HG03571 (cell line): ENCODE measurements around the gene KCTD2.

Experiments
- ATAC-seq: cut with Tn5 transposase; IDR thresholded peaks from one replicate; pipeline ENCODE4 v1.9.1; 2021; ENCODE audit not compliant: unreplicated experiment

Gene KCTD2

DNA sequence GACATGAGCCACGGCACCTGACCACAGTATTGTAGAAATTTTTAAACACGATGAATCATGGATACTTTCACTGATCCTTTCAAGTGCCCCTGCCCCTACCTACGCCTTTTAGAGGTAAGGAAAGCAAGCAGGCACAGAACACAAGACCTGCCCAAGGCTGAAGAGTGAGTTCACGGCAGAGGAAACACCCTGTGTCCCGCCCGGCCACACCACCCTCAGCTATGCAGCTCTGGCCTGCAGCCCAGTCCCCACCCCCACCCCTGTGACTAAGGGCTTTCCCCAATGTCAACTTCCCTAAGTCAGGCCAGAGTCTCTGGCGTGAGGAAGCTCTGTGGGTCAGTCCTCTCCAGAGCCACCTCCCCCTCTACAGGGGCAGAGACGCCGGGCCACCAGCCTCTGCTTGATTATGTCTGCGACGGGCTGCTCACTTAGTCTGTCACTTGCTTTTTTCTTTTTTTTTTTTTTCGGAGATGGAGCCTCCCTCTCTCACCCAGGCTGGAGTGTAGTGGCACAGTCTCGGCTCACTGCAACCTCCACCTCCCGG lies 49.1 kb downstream of the KCTD2 start:
- ATAC-seq, result no peak

GRCh38 chr17:75097865-75098264 lies 50.8 kb downstream of the KCTD2 start:
- ATAC-seq, result no peak

- no peak for ATAC-seq
Measured at GRCh38 chr17:75098861-75099260, 51.8 kb downstream of the KCTD2 start.

DNA sequence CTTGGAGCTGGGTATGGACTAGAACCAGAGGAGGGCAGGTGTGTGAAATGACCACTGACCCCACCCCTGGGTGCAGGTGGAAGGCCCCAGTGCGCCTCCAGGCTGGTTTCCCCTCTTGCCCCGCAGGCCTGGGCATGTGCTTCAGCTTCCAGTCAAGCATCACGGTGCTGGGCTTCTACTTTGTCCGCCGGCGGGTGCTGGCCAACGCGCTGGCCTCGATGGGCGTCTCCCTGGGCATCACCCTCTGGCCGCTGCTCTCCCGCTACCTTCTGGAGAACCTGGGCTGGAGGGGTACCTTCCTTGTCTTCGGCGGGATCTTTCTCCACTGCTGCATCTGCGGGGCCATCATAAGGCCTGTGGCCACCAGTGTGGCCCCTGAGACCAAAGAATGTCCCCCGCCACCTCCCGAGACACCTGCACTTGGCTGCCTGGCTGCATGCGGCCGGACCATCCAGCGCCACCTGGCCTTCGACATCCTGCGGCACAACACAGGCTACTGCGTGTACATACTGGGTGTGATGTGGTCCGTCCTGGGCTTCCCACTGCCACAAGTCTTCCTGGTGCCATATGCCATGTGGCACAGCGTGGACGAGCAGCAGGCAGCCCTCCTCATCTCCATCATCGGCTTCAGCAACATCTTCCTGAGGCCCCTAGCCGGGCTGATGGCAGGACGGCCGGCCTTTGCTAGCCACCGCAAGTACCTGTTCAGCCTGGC lies 53.0 kb downstream of the KCTD2 start:
- no peak for ATAC-seq

- ATAC-seq, result no peak
Measured at GRCh38 chr17:75102385-75102821, 55.4 kb downstream of the KCTD2 start.

DNA sequence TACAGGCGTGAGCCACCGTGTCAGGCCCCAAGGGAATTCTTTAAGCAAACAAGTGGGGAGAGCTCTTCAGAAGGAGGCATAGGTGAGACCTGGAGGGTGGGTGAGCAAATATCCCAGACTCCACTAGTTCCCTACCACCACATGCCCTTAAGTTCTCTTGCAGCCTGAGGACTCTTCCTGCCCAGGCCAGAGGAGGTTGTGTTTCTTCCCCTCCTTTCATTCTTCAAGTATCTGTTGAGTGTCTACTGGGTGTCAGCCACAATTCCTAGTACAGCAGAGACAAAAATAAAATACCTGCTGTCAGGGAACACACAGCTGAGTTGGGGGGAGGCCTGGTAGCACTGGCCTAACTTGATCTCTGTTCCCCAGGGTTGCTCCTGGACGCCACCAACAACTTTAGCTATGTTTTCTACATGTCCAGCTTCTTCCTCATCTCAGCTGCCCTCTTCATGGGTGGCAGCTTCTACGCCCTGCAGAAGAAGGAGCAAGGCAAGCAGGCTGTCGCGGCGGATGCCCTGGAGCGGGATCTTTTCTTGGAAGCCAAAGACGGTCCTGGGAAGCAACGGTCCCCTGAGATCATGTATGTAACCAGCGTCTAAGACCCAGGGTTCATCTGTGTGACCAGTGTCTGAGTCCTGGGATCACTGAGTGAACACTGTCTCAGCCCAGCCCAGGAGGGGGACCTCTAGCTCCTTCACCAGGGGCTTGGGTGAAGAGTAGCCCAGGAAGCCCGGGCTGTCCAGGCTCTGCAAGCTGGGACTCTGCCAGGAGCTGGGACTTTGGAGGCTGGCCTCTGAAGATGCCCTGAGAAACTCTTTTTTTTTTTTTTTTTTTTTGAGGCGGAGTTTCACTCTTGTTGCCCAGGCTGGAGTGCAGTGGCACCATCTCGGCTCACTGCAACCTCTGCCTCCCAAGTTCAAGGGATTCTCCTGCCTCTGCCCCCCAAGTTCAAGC lies 56.9 kb downstream of the KCTD2 start:
- ATAC-seq, result no peak

GRCh38 chr17:75105126-75106080 lies 58.4 kb downstream of the KCTD2 start:
- ATAC-seq, result no peak

GRCh38 chr17:75108193-75108592 lies 61.2 kb downstream of the KCTD2 start:
- no peak for ATAC-seq

DNA sequence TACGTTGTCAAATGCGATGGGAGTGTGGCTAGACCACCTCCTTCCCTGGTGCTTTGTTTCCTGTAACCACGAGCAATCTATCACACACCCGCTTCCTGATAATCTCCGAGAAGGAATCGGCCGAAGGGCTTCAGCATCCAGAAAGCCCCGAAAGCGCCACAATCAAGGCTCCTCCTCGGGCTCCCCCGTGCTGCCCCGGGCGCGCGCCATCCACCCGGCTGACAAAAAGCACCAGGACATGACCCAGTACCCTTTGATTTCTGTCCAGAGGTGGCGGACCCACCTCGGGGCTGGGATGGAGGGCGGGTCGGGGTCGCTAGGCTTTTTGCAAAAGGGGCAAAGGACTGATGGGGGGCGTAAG lies 62.0 kb downstream of the KCTD2 start:
- no peak for ATAC-seq

DNA sequence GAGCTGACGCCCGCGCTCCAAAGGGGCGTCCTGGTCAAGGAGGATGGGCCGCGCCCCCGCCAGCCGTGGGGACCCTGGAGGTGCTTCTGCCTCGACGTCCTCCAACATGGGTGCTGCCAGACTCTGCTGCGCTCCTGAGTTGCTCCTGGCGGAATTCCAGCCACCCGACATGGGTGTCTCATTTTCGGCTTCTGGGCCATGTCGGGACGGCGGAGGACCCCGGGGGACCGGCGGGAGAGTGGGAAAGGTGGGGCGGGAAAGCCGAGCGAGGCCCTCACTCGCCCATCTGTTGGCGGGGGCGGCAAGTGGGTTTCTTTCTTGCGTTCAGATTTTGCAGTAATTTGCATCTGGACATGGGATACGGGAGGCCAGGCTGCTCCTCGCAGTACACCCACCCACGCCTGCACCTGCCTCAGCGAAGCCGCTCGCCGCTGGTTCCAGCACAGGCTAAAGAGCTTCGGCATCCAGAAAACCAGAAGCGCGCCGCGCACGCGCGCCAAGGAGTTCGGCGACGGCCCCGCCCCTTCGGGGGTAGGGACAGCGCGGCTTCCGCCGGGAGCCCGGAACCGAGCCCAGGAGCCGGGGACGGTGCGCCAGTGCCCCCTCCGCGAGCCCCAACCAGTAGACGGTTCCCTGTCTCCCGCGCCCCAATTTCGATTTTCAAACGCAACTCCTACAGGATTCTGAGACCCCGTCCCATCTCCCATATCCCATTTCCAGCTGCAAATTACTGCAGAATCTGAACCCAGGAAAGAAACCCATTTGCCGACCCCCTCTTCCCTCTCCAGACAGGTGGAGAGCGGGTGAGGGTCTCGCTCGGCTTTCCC lies 62.6 kb downstream of the KCTD2 start, which contains the start of gene ARMC7:
TSS of gene ARMC7 (plus strand) at position 563 of the 827 bp plus-strand sequence. CDS start 320 bp downstream, outside the sequence.
- peak; percentile 70 for ATAC-seq

DNA sequence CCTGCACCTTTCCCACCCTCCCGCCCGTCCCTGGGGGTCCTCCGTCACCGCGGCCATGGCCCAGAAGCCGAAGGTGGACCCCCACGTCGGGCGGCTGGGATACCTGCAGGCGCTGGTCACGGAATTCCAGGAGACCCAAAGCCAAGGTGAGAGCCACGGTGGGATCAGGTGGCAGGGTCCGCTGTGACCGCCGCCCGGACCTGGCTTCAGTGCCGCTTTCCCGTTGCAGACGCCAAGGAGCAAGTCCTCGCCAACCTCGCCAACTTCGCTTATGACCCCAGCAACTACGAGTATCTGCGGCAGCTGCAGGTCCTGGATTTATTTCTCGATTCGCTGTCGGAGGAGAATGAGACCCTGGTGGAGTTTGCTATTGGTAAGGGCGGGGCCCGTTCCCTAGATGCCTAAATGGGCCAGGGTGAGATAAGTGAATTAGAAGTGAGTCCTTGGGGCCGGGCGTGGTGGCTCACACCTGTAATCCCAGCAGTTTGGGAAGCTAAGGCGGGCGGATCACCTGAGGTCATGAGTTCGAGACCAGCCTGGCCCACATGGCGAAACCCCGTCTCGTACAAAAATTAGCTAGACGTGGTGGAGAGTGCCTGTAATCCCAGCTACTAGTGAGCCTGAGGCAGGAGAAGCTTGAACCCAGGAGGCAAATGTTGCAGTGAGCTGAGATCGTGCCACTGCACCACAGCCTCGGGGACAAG lies 63.4 kb downstream of the KCTD2 start:
- no peak for ATAC-seq

DNA sequence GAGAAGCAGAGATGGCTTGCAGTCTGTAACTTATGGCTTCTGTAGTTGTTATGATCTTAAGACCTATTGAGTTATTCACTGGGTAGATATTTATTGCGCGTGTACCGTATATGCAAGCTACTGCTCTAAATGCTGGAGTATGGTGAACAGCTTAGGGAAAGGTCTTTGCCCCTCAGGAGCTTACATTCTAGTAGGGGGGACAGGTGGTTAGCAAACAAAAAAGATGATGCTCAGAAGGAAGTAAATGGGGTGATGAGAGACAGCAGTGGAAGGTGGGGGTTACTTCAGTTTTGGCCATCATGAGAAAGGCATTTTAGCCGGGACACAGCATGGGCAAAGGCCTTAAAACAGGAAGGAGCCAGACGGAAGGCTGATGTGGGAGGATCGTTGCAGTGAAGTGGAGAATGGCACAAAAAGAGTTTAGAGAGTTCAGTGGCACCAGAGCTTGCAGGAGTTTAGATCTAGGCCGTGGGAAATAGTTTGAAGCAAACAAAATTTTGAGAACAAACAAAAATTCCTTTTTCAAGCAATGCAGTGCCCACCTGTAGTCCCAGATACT lies 64.8 kb downstream of the KCTD2 start:
- ATAC-seq, result no peak

DNA sequence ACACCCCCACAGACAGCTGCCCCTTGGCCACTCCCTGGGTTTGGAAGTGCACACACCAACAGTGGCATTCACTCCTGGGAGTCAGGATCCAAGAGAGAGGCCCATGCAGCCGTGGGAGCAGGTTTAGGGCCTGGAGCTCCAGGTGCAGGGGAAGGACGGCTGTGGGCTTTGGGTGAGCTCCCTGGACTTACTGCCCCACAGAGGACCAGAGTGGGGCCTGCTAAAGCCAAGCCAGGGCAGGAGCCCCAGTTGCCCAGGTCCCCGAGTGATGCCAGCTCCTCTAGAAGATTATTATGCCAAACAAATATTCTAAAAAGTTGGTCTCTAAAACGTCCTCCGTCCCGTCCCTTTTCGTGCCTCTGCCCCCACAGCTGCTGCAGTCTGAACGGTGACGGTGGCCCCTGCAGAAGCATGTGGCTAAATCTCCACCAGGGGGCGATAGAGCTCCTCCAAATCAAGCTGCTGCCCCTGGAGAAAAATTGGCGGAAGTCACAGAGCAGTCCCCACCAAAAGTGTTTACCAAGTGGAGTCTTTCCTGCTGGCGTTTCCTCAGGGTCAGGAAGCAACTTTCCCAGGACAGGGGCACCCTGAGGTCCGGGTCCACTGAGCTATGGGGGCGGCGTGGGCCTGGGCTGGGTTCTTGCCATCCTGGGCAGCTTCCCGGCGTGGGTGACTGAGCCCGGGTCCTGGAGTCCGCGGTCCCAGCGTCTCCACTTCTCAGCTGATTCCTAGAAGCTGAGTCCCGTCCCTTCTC lies 67.0 kb downstream of the KCTD2 start:
- peak; percentile 39 for ATAC-seq

DNA sequence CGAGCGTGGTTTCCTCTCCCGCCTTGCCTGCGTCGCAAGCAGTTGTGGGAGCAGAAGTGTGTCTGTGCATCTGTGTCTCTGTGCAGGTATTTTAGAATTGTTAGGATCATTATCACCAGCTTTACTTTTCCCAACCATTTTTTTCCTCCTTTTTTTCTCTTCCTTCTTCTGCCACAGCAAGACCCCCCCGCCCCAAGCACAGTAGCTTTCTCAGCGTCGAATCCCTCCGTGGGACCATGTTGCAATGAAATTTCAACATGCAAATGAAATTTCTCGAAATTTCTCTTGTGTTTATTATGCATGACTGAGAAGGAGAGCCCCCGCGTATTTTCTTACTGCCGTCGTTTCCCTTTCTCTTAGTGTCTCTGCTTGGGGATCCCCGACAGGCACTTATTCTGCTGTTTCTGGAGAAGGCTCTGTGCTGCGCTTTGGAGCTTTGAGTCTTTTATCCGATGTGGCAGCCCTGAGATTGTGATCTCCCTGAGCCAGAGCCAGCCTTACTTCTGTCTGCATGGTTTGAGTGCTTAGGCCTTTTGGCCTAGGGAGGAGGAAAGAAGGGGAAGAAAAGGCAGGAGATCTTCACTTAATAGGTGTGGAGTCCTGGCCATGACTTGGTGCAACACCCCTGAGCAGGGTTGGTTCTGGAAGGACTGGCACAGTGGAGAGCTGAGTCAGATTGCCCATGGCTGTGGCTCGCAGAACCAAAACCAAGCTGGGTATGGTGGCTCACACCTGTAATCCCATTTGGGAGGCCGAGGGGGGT lies 67.7 kb downstream of the KCTD2 start:
- ATAC-seq, result no peak
